Neural progenitor cell (in vitro differentiated cells): ENCODE measurements around the gene AQP4.

Experiments used
- EZH2 ChIP-seq: fragments of 200-600 bp; sonication (generic); IDR thresholded peaks from 2 replicates; pipeline ENCODE4 v1.6.1; 2017; ENCODE audit warnings: antibody characterized with exemption, mild to moderate bottlenecking, moderate library complexity
- TF ChIP-seq, protein P1 (sequence below): fragments of 200-600 bp; sonication (generic); IDR thresholded peaks from 2 replicates; pipeline ENCODE4 v1.5.1; 2017; ENCODE audit warnings: antibody characterized with exemption, mild to moderate bottlenecking

DNA sequence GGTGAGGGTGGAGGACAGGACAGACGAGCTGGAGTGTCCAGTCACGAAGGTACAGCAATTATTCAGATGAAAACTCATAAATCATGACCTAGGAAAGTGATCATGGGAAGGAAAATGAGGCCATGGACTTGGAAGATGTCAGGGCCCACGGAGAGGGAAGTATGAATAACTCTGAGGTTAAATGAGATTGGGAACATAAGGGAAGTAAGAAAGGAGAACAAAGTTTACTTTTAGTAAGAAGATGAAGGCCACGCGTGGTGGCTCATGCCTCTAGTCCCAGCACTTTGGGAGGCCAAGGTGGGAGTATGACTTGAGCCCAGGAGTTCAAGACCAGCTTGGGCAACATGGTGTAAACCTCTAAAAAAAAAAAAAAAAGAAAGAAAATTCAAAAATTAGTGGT is 56.2 kb downstream of the AQP4 start:
- TF ChIP-seq, protein P1, sequence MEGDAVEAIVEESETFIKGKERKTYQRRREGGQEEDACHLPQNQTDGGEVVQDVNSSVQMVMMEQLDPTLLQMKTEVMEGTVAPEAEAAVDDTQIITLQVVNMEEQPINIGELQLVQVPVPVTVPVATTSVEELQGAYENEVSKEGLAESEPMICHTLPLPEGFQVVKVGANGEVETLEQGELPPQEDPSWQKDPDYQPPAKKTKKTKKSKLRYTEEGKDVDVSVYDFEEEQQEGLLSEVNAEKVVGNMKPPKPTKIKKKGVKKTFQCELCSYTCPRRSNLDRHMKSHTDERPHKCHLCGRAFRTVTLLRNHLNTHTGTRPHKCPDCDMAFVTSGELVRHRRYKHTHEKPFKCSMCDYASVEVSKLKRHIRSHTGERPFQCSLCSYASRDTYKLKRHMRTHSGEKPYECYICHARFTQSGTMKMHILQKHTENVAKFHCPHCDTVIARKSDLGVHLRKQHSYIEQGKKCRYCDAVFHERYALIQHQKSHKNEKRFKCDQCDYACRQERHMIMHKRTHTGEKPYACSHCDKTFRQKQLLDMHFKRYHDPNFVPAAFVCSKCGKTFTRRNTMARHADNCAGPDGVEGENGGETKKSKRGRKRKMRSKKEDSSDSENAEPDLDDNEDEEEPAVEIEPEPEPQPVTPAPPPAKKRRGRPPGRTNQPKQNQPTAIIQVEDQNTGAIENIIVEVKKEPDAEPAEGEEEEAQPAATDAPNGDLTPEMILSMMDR = no peak
- TF ChIP-seq EZH2 = no peak
